HL-60 (cell line): ENCODE measurements around the gene ZRSR2.

Experiments
- DNase-seq, 2 experiments: peaks; one replicate each; pipeline ENCODE4 v3.0.0-alpha.2; 2010 to 2020; ENCODE audit warnings: low read depth in 1 of 2, low spot score in 1 of 2
- H3K27ac ChIP-seq: fragments of 250-450 bp; sonication (Bioruptor Pico); replicated peaks from 2 replicates; pipeline ENCODE4 v1.5.1; 2020; ENCODE audit warnings: mild to moderate bottlenecking, moderate library complexity
- H3K27me3 ChIP-seq: fragments of 250-450 bp; sonication (Bioruptor Pico); 2 replicates; pipeline ENCODE4 v1.5.1; 2021; ENCODE audit warnings: mild to moderate bottlenecking, moderate library complexity; ENCODE audit not compliant: insufficient read depth, poor library complexity, severe bottlenecking
- H3K4me3 ChIP-seq: replicated peaks from 2 replicates; pipeline ENCODE4 v1.5.1; 2011; ENCODE audit warnings: mild to moderate bottlenecking, control low read depth, low read length; ENCODE audit not compliant: insufficient read depth
- CTCF ChIP-seq: IDR thresholded peaks from one replicate; pipeline ENCODE4 v1.5.1; 2011; ENCODE audit warnings: low read length, control low read depth, inconsistent platforms; ENCODE audit not compliant: insufficient read depth
- GABPA ChIP-seq: IDR thresholded peaks from 2 replicates; pipeline ENCODE4 v1.6.1; 2012; ENCODE audit warnings: low read depth
- POLR2AphosphoS5 ChIP-seq: IDR thresholded peaks from 2 replicates; pipeline ENCODE4 v1.6.1; 2012; ENCODE audit warnings: low read depth
- REST ChIP-seq: IDR thresholded peaks from 2 replicates; pipeline ENCODE4 v1.6.1; 2012; ENCODE audit warnings: low read depth; ENCODE audit not compliant: insufficient replicate concordance
- SPI1 ChIP-seq: IDR thresholded peaks from 2 replicates; pipeline ENCODE4 v1.6.1; 2012; ENCODE audit warnings: low read depth, mild to moderate bottlenecking, borderline replicate concordance

ZRSR2 gene

GRCh38 chrX:15790769-15791290 lies 546 bp downstream of the ZRSR2 start:
- Histone ChIP-seq H3K27me3 (no peaks in the 10 kb centered on the region), H3K27ac (peak overlapping the region; percentile 78), H3K4me3 (peak overlapping the region; percentile 76)
- TF ChIP-seq SPI1: peak; percentile 73
- no peak for TF ChIP-seq CTCF
- TF ChIP-seq POLR2AphosphoS5: no peak
- TF ChIP-seq GABPA: no peak
- DNase-seq: peak in 1 of 2 experiments; percentile 45

- Histone ChIP-seq H3K27me3 (no peaks in the 10 kb centered on the region), H3K4me3 (no peak overlapping the region), H3K27ac (no peak overlapping the region)
- no peak for DNase-seq
- TF ChIP-seq SPI1 (no peak), REST (no peak), GABPA (no peak)
Measured at GRCh38 chrX:15797707-15798106, 7.4 kb downstream of the ZRSR2 start.

GRCh38 chrX:15804563-15804962 lies 14.3 kb downstream of the ZRSR2 start:
- Histone ChIP-seq H3K4me3 (no peak overlapping the region), H3K27ac (no peak overlapping the region), H3K27me3 (no peaks in the 10 kb centered on the region)
- no peak for DNase-seq
- TF ChIP-seq REST (no peak), POLR2AphosphoS5 (no peak), SPI1 (peak; percentile 81; the same call in 1 of the 2 replicates)

- DNase-seq: no peak
- TF ChIP-seq SPI1: no peak
- no peak for TF ChIP-seq POLR2AphosphoS5
- no peak for TF ChIP-seq GABPA
- no peak for TF ChIP-seq REST
- no peak for TF ChIP-seq CTCF
- H3K27me3 ChIP-seq: no peaks in the 10 kb centered on the region
- H3K27ac ChIP-seq: no peak overlapping the region
- H3K4me3 ChIP-seq: no peak overlapping the region
Measured at GRCh38 chrX:15808254-15808653, 18.0 kb downstream of the ZRSR2 start.
